OCI-LY7 (cell line): ENCODE data around the gene GALNT8. TPM values are rescaled to one million over a fixed set of nuclear protein-coding genes. Genes with fewer than 3 reads are reported as not detected.
"Not testable (repeated sequence)": the region's sequence is repeated elsewhere in the genome, so short reads cannot be mapped to it uniquely, and the experiment has no call there.

ENCODE experiments used
- BruUV-seq: library from RNA; stranded (reverse); fragments of 400-500 nt; replicated peaks from 2 replicates; lab custom pipeline; 2021; lab: Mats Ljungman, UMichigan
- CTCF ChIA-PET: fragments of 300-600 bp; sonication (Branson Sonifier 250); formaldehyde crosslinking; loops from one replicate; lab custom pipeline; 2022; ENCODE audit warnings: antibody characterized with exemption; ENCODE audit not compliant: unreplicated experiment; lab: Charles Lee
- POLR2A ChIA-PET: fragments of 300-600 bp; sonication (Branson Sonifier 250); formaldehyde crosslinking; loops from one replicate; lab custom pipeline; 2022; ENCODE audit warnings: antibody characterized with exemption; lab: Charles Lee
- DNase-seq: peaks from one replicate; pipeline ENCODE4 v3.0.0-alpha.2; 2015; ENCODE audit warnings: low spot score
- H2AFZ ChIP-seq: fragments of 200-600 bp; sonication (generic), shearing (Covaris generic); 2 replicates; pipeline ENCODE4 v1.6.1; 2014; ENCODE audit warnings: mild to moderate bottlenecking, antibody characterized with exemption, low read length, moderate library complexity
- H3K27ac ChIP-seq: fragments of 200-600 bp; sonication (generic); 2 replicates; pipeline ENCODE4 v1.5.1; 2014; ENCODE audit warnings: mixed run types, low read depth, mild to moderate bottlenecking, moderate library complexity, low read length, inconsistent platforms; ENCODE audit not compliant: poor library complexity, severe bottlenecking
- H3K36me3 ChIP-seq: fragments of 200-600 bp; sonication (generic); 2 replicates; pipeline ENCODE4 v1.6.1; 2014; ENCODE audit warnings: mild to moderate bottlenecking, antibody characterized with exemption, low read length, moderate library complexity, mixed read lengths; ENCODE audit not compliant: insufficient read depth
- H3K4me1 ChIP-seq: fragments of 200-600 bp; sonication (generic); 2 replicates; pipeline ENCODE4 v1.5.1; 2014; ENCODE audit warnings: mild to moderate bottlenecking, low read length; ENCODE audit not compliant: insufficient read depth, poor library complexity, severe bottlenecking
- H3K4me2 ChIP-seq: fragments of 200-600 bp; sonication (generic); 2 replicates; pipeline ENCODE4 v1.6.1; 2014; ENCODE audit warnings: mild to moderate bottlenecking, low read length
- H3K4me3 ChIP-seq: fragments of 200-600 bp; sonication (generic); 2 replicates; pipeline ENCODE4 v1.5.1; 2014; ENCODE audit warnings: mild to moderate bottlenecking, low read depth, low read length; ENCODE audit not compliant: poor library complexity, severe bottlenecking
- H3K79me2 ChIP-seq: fragments of 200-600 bp; sonication (generic); 2 replicates; pipeline ENCODE4 v1.6.1; 2016; ENCODE audit warnings: low read depth, mild to moderate bottlenecking, low read length, moderate library complexity, mixed read lengths; ENCODE audit not compliant: insufficient read depth
- H3K9me2 ChIP-seq: fragments of 200-600 bp; sonication (generic); 2 replicates; pipeline ENCODE4 v1.6.1; 2016; ENCODE audit warnings: mild to moderate bottlenecking, low read length, mixed read lengths; ENCODE audit not compliant: insufficient read depth
- H3K9me3 ChIP-seq: fragments of 200-600 bp; sonication (generic); 2 replicates; pipeline ENCODE4 v1.6.1; 2014; ENCODE audit warnings: mild to moderate bottlenecking, mixed run types, low read length, mixed read lengths
- H4K20me1 ChIP-seq: fragments of 200-600 bp; sonication (generic); 2 replicates; pipeline ENCODE4 v1.6.1; 2014; ENCODE audit warnings: mild to moderate bottlenecking, antibody characterized with exemption, low read length, moderate library complexity, mixed read lengths; ENCODE audit not compliant: insufficient read depth
- EZH2phosphoT487 ChIP-seq: fragments of 200-600 bp; sonication (generic); IDR thresholded peaks from 2 replicates; pipeline ENCODE4 v1.6.1; 2018; ENCODE audit warnings: low read depth, borderline replicate concordance, mild to moderate bottlenecking, mixed run types, antibody characterized with exemption, low read length, moderate library complexity, mixed read lengths
- intact Hi-C: fragments of 100-400 bp; cut with micrococcal nuclease; formaldehyde crosslinking; loops from one replicate; pipeline ENCODE4 v1.10.0; 2022; ENCODE audit not compliant: unreplicated experiment
- total RNA-seq, 2 experiments: library from RNA; depleted of rRNA in 1 of 2; stranded (reverse); fragments of >200 nt in 1 of 2; shearing (Covaris generic) in 1 of 2; gene quantifications; 2 replicates each; pipeline ENCODE4 v1.2.3, GENCODE V29; 2014 to 2022
- TF ChIP-seq, protein P1 (sequence below): fragments of 200-600 bp; sonication (generic); conservative IDR thresholded peaks from 2 replicates; pipeline ENCODE4 v1.5.1; 2014; ENCODE audit warnings: mild to moderate bottlenecking, antibody characterized with exemption, low read length, moderate library complexity, mixed read lengths

The GALNT8 gene
- total RNA-seq, 2 experiments from 2014 or later: 0.60 TPM; not detected in 1

DNA sequence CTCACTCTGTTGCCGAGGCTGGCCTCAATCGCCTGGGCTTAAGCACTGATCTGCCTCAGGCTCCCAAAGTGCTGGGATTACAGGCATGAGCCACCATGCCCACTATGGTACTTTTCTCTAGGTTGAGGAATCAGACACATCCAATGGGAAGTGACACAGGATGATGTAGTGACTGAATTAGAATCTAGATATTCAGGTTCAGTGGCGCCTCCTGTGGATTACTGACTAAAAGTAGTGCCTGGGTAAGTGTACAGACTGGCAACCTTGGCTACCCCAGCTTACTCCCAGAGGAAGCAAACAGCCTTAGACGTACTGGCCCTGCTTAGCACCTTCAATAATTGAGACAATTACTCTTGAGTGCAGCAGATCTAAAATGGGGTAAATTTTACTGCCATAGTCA, 22.8 kb downstream of the GALNT8 start:
- Histone ChIP-seq H3K4me2 (no peak overlapping the region), H3K4me3 (no peak overlapping the region), H4K20me1 (no peaks in the 10 kb centered on the region), H3K9me2 (no peaks in the 10 kb centered on the region), H3K9me3 (no peaks in the 10 kb centered on the region), H2AFZ (no peak overlapping the region), H3K27ac (no peak overlapping the region), H3K36me3 (no peaks in the 10 kb centered on the region), H3K79me2 (no peaks in the 10 kb centered on the region), H3K4me1 (no peaks in the 10 kb centered on the region)
- no peak for TF ChIP-seq EZH2phosphoT487
- TF ChIP-seq, protein P1, sequence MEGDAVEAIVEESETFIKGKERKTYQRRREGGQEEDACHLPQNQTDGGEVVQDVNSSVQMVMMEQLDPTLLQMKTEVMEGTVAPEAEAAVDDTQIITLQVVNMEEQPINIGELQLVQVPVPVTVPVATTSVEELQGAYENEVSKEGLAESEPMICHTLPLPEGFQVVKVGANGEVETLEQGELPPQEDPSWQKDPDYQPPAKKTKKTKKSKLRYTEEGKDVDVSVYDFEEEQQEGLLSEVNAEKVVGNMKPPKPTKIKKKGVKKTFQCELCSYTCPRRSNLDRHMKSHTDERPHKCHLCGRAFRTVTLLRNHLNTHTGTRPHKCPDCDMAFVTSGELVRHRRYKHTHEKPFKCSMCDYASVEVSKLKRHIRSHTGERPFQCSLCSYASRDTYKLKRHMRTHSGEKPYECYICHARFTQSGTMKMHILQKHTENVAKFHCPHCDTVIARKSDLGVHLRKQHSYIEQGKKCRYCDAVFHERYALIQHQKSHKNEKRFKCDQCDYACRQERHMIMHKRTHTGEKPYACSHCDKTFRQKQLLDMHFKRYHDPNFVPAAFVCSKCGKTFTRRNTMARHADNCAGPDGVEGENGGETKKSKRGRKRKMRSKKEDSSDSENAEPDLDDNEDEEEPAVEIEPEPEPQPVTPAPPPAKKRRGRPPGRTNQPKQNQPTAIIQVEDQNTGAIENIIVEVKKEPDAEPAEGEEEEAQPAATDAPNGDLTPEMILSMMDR: peak; percentile 30; the same call in 1 of the 2 replicates
- intact Hi-C loops: no loop called here
- no peak for DNase-seq
- CTCF ChIA-PET: no interaction called here
- BruUV-seq: no TSS peak
- POLR2A ChIA-PET: no interaction called here

DNA sequence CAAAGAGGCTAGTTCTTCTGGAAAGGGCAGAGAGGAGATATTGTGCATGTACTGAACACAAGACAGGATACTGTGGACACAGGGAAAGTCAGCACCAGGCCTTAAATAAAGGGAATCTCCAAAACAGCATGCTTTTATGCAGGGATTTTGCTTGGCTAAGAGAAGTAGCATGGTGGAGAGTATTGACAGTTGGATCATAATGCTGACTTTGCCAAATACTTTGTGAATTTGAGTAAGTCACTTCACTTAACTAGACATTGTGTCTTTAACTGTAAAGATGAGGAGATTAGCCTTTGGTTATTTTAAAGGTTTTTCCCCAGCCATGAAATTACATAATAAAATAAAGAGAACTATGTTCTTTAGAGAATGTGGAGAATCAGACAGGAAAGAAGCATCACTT, 24.5 kb downstream of the GALNT8 start:
- no peak for TF ChIP-seq EZH2phosphoT487
- TF ChIP-seq, protein P1: no peak

DNA sequence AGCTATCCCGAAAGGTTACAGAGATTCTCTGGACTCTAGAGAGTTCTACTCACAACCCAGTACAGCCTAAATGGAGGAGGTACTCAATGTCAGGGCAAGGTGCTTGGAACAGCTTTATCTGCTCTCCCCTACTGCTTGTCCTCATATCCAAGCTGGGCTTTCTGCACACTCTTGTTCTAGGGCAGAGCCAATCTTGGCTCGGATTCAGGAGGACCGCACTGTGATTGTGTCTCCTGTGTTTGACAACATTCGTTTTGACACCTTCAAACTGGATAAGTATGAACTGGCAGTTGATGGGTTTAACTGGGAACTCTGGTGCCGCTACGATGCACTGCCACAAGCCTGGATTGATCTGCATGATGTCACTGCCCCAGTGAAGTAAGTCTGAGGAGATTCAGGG, 25.0 kb downstream of the GALNT8 start:
- intact Hi-C loops: no loop called here
- ChIA-PET POLR2A (no interaction called here), CTCF (no interaction called here)
- Histone ChIP-seq H4K20me1 (no peaks in the 10 kb centered on the region), H3K9me2 (no peaks in the 10 kb centered on the region), H3K4me1 (no peaks in the 10 kb centered on the region), H2AFZ (no peak overlapping the region), H3K79me2 (no peaks in the 10 kb centered on the region), H3K36me3 (no peaks in the 10 kb centered on the region), H3K4me2 (no peak overlapping the region), H3K27ac (no peak overlapping the region), H3K9me3 (no peaks in the 10 kb centered on the region), H3K4me3 (no peak overlapping the region)
- no peak for DNase-seq
- BruUV-seq: no TSS peak
- no peak for TF ChIP-seq EZH2phosphoT487
- TF ChIP-seq, protein P1: no peak

More for the DNA sequence above, 24.5 kb downstream of the GALNT8 start:
- Histone ChIP-seq H3K4me1 (no peaks in the 10 kb centered on the region), H3K9me2 (no peaks in the 10 kb centered on the region), H3K27ac (no peak overlapping the region), H3K9me3 (no peaks in the 10 kb centered on the region), H2AFZ (no peak overlapping the region), H4K20me1 (no peaks in the 10 kb centered on the region), H3K79me2 (no peaks in the 10 kb centered on the region), H3K36me3 (no peaks in the 10 kb centered on the region), H3K4me3 (no peak overlapping the region), H3K4me2 (no peak overlapping the region)
- intact Hi-C loops: no loop called here
- ChIA-PET CTCF (no interaction called here), POLR2A (no interaction called here)
- BruUV-seq: no TSS peak
- DNase-seq: no peak

DNA sequence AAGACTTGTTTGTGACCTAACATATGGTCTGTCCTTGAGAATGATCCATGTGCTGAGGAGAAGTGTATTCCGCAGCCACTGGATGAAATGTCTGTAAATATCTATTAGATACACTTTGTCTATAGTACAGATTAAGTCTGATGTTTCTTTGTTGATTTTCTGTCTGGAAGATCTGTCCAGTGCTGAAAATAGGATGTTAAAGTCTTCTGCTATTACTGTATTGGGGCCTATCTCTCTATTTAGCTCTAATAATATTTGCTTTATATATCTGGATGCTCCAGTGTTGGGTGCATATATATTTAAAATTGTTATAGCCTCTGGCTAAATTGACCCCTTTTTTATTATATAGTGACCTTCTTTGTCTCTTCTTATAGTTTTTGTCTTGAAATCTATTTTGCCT, 31.5 kb downstream of the GALNT8 start:
- H3K27ac ChIP-seq, H3K36me3 ChIP-seq, intact Hi-C loops, POLR2A ChIA-PET, DNase-seq, BruUV-seq, H3K4me3 ChIP-seq, CTCF ChIA-PET, H3K9me2 ChIP-seq, H4K20me1 ChIP-seq, H3K4me2 ChIP-seq, H2AFZ ChIP-seq, H3K9me3 ChIP-seq, H3K79me2 ChIP-seq, H3K4me1 ChIP-seq: not testable (repeated sequence)
